GM13976 (cell line): Measurements from ENCODE around the gene GNG14.
"Not testable (repeated sequence)": the region's sequence is repeated elsewhere in the genome, so short reads cannot be mapped to it uniquely, and the experiment has no call there.

Source experiments
- DNase-seq: peaks from one replicate; pipeline ENCODE4 v3.0.0; 2012; ENCODE audit warnings: low spot score
- in situ Hi-C: fragments of 300-500 bp; cut with MboI; formaldehyde crosslinking; loops from one replicate; pipeline ENCODE4 v1.12.0; 2022; ENCODE audit warnings: low sequenced_read_pairs, mixed read lengths, inconsistent platforms; ENCODE audit not compliant: unreplicated experiment
- TF ChIP-seq, protein P1 (sequence below): IDR thresholded peaks from 2 replicates; pipeline ENCODE4 v1.5.1; 2012; ENCODE audit warnings: borderline replicate concordance, mild to moderate bottlenecking; ENCODE audit not compliant: insufficient read depth; ENCODE audit errors: extremely low read depth, missing control alignments, control extremely low read depth

GNG14 gene

DNA sequence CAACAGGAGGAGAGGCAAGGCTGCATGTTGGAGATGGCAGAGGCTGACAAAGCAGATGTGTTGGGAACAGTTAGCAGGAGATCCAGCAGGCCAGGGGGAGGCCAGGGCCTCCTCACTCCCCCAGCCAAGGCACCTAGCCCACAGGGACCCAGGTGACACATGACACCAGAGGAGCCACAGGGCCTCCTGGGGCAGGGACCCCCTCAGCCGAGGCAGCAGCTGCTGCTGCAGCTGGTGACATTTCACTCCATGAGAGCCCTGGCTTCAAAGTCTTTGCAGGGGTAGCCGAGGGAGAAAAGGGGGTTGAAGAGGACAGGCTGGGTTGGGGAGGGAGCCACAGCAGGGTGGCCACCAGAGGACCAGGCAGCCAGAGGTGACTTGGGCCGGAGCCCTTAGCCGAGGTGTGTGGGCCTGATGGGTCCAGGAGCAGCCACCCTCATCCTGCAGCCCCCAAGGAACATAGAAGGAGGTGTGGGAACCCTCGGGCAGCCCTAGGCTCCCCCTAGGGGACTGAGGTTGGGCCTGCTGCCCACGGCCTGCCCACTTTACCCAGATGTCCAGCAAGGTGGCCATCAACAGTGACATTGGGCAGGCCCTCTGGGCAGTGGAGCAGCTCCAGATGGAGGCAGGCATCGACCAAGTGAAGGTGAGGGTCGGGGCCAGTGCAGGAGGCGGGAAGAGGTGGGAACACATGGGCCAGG, at the start of gene GNG14:
Gene GNG14 (plus strand): TSS at position 503 of the 701 bp plus-strand sequence. CDS start 51 bp downstream, at position 554.
- TF ChIP-seq, protein P1, sequence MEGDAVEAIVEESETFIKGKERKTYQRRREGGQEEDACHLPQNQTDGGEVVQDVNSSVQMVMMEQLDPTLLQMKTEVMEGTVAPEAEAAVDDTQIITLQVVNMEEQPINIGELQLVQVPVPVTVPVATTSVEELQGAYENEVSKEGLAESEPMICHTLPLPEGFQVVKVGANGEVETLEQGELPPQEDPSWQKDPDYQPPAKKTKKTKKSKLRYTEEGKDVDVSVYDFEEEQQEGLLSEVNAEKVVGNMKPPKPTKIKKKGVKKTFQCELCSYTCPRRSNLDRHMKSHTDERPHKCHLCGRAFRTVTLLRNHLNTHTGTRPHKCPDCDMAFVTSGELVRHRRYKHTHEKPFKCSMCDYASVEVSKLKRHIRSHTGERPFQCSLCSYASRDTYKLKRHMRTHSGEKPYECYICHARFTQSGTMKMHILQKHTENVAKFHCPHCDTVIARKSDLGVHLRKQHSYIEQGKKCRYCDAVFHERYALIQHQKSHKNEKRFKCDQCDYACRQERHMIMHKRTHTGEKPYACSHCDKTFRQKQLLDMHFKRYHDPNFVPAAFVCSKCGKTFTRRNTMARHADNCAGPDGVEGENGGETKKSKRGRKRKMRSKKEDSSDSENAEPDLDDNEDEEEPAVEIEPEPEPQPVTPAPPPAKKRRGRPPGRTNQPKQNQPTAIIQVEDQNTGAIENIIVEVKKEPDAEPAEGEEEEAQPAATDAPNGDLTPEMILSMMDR, result no peak
- in situ Hi-C loops, result no loop called here
- DNase-seq, result no peak

DNA sequence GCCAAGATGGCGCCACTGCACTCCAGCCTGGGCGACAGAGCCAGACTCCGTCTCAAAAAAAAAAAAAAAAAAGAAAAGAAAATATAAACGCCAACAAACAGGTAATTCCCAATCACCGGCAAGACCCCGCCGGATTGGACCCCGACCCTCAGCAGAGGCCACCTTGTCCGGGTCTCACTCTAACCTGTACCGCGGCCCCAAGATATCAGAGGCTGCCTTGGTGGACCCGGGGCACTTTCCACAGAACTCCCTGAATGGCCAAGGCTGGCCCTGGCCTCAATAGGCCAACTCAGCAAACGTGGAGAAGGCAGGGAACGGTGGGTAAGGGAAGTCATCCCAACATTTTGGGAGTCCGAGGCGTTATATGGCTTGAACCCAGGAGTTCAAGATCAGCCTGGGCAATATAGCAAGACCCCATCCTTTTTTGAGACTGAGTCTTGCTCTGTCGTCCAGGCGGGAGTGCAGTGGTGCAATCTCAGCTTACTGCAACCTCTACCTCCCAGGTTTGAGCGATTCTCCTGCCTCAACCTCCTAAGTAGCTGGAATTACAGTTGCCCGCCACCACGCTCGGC, 49.1 kb upstream of the GNG14 start:
- TF ChIP-seq, protein P1, result no peak
- in situ Hi-C loops, result no loop called here
- DNase-seq, result no peak

DNA sequence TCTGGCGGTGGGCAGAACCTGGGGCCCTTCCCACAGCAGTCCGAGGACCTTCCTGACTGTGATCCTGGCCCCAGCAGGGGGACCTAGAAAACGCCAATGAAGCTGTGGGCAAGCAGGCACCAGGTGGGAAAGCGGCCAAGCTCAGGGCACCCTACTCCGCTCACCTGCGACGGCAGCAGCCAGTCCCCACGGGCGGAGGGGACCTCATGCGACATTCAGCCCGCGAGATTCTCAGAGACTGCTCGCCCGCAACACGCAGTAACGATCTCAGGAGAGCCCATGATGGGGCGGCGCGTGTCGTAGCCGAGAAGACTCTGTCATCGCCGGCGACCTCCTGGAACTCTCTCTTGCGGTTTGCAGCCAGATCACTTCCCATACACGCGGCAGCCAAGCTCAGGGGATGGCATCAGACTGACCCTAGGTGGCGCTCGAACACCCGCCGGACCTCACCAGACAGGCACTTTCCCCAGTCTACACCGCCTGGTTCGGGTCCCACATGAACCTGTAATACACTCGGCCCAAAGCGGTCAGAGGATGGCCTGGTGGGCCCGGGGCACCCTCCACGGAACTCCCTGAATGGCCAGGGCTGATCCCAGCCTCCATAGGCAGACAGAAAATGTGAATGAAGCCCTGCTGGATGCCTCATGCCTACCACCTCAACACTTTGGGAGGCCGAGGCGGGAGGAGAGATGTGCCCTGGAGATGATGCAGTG, 47.7 kb upstream of the GNG14 start:
- TF ChIP-seq, protein P1, result peak; percentile 82
- in situ Hi-C loops, result no loop called here
- peak; percentile 91 for DNase-seq

DNA sequence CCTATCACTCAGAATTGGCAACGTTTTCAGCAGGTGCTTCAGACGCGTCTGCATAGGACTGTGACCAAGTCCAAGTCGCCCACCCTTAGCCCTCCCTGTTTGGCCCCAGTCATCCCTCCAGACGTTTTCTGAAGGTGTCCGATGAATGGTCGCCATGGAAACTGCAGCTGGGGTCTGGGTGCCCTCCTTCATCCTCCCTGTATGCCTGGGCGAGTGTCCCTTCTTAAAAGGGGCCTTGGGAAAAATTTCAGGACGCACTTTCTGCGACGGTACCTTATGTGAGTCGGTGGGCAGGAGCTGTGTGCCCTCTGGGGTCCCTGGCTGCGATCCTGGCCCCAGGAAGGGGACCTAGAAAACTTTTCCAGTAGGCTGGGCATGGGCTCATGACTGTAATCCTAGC, 46.3 kb upstream of the GNG14 start:
- TF ChIP-seq, protein P1, result no peak
- in situ Hi-C loops, result no loop called here
- no peak for DNase-seq

DNA sequence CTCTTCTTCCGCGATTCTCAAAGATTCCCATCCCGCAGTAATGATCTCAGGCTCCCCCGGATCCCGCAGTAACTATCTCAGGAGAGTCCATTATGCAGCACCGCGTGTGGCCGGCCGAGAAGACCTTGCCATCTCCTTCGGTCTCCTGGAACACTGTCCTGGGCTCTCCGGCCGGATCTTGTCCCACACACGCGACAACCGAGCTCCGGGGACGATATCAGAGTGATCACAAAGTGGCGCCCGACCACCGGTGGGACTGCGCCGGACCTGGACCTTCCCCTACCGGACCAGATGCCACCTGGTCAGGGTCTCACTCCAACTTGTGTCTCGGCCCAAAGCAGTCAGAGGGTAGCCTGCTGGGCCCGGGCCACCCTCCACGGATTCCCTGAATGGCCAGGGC, 45.3 kb upstream of the GNG14 start:
- in situ Hi-C loops, result no loop called here
- TF ChIP-seq, protein P1, result no peak
- no peak for DNase-seq

DNA sequence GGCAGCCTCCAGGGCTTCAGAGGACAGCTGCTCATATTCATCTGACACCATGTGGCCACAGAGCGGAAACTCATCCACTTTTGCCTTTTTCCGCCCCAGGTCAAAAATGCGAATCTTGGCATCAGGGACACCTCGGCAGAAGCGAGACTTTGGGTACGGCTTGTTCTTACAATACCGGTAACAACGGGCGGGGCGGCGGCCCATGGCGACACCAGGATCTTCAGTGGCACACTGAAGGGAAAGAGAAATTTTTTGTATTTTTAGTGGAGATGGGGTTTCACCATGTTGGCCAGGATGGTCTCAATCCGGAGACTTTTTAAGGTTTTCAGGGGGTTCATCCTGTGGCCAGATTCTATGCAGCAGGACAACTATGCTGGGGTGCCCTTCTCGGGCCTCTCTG, 44.1 kb upstream of the GNG14 start:
- in situ Hi-C loops, DNase-seq: not testable (repeated sequence)

DNA sequence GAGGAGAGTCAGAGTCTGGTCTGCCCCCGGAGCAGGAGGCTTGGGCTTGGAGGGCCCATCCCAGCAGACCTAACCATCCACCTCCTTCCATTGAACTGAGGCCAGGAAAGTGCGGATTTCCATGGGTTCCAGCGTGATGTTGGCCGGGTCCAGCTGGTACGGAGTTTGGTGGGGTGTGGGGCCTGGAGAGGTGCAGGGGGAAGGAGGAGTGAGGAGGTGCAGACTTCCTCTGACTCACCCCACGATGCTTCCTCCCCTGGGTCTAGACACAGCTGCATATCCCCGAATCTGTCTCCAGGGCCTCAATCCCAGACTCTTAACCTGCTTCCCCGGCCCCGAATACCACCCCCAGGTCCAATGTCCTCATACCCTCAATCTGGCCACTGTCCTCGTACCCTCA, 41.2 kb upstream of the GNG14 start:
- DNase-seq, result no peak
- in situ Hi-C loops, result no loop called here
- TF ChIP-seq, protein P1, result no peak
